GM13976 (cell line): Measurements from ENCODE around the gene SEMA5A.

Experiments used
- DNase-seq: peaks from one replicate; pipeline ENCODE4 v3.0.0; 2012; ENCODE audit warnings: low spot score
- in situ Hi-C: fragments of 300-500 bp; cut with MboI; formaldehyde crosslinking; loops from one replicate; pipeline ENCODE4 v1.12.0; 2022; ENCODE audit warnings: low sequenced_read_pairs, mixed read lengths, inconsistent platforms; ENCODE audit not compliant: unreplicated experiment
- TF ChIP-seq, protein P1 (sequence below): IDR thresholded peaks from 2 replicates; pipeline ENCODE4 v1.5.1; 2012; ENCODE audit warnings: borderline replicate concordance, mild to moderate bottlenecking; ENCODE audit not compliant: insufficient read depth; ENCODE audit errors: extremely low read depth, missing control alignments, control extremely low read depth

SEMA5A gene

DNA sequence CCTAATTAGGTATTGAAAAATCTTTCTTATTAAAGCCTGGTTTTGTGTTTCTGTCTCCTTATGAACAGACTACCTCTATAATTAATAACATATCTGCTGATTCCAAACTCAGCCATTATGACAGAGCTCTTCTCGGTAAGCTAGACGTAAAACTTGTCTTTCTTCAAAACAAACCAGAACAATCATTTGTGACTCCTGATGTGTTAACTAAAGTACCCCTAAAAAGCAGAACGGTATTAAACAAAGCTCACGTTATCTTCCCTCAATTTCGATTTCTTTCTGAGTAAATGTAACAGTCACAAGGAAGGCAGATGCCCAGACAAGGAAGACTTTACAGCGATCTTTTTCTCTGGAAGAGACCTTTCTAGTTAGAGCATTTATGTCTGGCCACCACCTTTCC is 1.8 kb downstream of the SEMA5A start:
- no peak for DNase-seq
- TF ChIP-seq, protein P1, sequence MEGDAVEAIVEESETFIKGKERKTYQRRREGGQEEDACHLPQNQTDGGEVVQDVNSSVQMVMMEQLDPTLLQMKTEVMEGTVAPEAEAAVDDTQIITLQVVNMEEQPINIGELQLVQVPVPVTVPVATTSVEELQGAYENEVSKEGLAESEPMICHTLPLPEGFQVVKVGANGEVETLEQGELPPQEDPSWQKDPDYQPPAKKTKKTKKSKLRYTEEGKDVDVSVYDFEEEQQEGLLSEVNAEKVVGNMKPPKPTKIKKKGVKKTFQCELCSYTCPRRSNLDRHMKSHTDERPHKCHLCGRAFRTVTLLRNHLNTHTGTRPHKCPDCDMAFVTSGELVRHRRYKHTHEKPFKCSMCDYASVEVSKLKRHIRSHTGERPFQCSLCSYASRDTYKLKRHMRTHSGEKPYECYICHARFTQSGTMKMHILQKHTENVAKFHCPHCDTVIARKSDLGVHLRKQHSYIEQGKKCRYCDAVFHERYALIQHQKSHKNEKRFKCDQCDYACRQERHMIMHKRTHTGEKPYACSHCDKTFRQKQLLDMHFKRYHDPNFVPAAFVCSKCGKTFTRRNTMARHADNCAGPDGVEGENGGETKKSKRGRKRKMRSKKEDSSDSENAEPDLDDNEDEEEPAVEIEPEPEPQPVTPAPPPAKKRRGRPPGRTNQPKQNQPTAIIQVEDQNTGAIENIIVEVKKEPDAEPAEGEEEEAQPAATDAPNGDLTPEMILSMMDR: no peak
- in situ Hi-C loops: no loop called here

DNA sequence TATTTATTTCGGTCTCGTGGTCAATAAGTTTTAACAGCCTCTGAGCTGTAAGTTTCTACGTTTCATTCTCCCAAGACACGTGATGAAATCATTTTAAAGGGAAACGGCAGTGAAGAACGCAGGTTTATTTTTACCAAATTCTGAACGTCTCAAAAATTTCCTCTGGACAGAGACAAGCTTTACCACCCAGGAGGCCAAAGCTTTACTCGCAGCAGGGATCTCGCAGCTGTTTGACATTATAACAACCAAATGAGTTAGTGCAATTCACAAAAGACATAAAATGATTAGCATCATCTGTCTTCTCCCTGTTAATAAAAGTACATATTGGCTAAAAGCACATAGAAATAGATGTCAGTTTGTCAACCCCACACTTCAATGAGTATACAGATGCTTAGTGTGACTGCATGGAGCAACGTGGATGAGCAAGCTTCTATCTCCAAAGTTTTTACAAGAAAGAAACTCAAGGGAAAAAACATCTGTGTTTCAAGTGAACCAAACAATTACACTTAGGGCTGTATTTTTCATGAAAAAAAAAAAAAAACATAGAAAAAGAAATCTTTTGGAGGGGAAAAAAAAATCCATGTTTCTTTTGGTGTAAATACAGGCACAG is 2.5 kb downstream of the SEMA5A start:
- no peak for DNase-seq
- TF ChIP-seq, protein P1: no peak
- in situ Hi-C loops: no loop called here

DNA sequence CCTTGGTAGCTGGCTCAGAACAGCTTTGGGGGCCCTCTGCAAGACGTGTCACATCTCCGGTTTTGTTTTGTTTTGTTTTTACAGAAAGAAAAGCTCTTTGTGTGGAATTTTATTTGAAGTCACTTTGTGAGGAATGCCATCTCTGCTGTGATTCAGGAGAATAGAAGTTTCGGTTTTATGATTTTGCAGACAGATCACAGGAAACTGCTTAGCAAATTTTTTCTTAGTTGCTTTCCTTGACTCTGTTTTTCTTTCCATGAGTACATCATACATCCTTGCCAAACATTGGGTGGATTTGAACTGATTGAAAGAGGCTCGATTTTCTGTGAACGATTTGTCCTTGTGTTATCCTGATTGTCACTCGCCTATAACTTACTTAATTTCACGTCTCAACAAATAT is 5.1 kb downstream of the SEMA5A start:
- in situ Hi-C loops: no loop called here
- DNase-seq: no peak
- TF ChIP-seq, protein P1: no peak

DNA sequence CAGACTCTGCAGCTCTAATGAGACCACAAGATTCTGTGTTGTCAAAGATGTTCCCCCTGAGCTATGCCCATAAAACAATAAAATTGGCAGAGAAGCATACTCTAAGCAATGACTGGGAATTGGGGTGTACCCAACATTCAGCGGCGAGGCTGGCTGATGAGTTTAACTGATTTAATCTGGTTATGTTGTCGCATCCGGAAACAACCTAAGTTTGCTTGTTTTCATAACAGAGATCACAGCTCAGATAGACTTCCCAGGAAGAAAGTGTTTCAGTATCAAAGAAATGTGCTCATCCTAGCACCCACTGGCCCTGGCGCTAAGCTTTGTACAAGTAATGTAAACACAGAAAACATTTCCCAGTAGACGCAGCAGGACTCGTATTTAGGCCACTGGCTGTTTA is 7.4 kb downstream of the SEMA5A start:
- DNase-seq: no peak
- in situ Hi-C loops: no loop called here
- TF ChIP-seq, protein P1: no peak

DNA sequence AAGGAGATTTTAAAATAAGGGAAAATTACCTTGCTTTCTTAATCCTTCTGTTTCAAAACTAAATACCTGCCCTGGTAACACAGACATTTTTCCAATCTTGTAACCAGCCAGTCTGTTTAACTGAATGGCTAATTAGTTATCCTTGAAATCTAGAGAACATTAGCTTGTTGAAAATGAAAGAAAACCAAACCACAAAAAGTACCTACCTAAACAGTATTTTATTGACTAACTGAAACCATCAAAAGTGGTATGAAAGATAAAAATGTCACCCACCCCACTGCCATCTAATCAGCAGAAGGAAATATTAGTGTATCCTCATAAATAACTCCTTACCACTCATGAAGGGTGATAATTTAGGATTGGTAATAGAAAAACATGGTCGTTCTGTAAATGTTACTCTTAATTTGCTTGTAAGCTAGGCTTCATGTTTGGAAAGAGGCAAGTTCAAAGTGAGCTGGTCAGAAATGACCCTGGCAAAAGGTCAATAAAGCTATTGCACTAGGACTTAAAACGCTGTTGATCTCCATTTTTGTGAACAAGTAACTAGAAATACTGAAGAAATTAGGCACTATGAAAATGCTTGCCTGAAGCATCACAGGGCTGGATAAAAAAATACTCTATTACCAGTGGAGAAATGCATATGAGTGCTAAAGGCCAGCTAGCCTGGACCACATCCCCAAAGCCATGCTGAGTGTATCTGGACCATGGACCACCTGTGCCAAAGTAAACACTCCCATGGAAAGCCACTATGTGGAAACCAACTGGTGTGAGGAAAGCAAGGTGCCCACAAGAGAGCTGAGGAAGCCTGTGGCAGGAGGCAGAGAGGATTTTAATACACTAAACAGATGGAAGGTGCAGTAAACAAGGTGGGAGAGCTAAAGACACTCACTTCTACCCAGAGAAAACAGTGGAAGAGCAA is 8.4 kb downstream of the SEMA5A start:
- DNase-seq: no peak
- TF ChIP-seq, protein P1: no peak
- in situ Hi-C loops: no loop called here

DNA sequence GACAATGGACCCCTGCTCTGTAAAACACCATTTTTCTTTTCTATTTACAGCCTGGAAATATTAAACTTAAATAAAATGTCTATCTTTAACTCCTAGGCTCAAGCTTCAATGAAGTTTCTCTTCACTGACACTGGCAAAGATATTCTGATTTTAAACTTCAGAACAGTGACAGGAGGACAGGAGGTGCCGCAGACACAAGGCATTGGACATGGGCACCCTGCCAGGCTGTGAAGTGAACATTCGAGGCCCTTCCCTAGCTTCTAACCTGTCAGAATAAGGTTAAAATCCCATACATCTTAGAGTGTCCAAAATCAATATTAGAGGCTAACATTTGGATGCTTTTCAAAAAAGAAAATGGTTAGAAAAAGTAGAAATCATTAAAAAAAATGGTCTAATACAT is 9.2 kb downstream of the SEMA5A start:
- TF ChIP-seq, protein P1: no peak
- in situ Hi-C loops: no loop called here
- no peak for DNase-seq
